ENCODE measurements around the gene MYEOV. TPM values are rescaled to one million over a fixed set of nuclear protein-coding genes. Genes with fewer than 3 reads are reported as not detected.

Gene MYEOV
- total and polyA plus RNA-seq, 4 donors = 0.37 to 0.82 (median 0.64) TPM

DNA sequence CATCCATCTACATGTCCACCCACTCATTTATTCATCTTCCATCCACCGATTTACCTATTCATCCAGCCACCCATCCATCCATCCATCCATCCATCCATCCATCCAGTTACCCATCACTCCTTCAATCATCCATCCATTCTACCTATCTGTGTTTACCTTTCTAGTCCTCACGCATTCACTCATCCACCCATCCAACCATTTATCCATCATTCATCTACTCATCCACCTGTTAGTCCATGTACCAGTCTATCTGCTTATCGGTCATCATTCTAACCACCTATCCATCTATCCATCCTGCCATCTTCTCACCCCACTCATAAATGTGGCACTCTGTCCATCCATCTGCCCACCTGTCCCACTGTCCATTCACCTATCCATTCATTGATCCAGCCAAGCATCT lies 21.9 kb upstream of the MYEOV start:
- WGBS, 2 donors = 97 to 100% methylated on average over 3 of the region's 3 CpGs
- no peak for DNase-seq
- no peaks in the 10 kb centered on the region for H3K36me3 ChIP-seq (ENCODE audit: control insufficient read depth in 4 of 4, insufficient read depth in 4 of 4, low read length in 4 of 4)
- H3K27me3 ChIP-seq (ENCODE audit: control insufficient read depth in 3 of 3, insufficient read depth in 3 of 3, low read length in 2 of 3) = no peaks in the 10 kb centered on the region
- no peak for ATAC-seq (ENCODE audit: insufficient read depth, low FRiP score)
- TF ChIP-seq, protein P1, sequence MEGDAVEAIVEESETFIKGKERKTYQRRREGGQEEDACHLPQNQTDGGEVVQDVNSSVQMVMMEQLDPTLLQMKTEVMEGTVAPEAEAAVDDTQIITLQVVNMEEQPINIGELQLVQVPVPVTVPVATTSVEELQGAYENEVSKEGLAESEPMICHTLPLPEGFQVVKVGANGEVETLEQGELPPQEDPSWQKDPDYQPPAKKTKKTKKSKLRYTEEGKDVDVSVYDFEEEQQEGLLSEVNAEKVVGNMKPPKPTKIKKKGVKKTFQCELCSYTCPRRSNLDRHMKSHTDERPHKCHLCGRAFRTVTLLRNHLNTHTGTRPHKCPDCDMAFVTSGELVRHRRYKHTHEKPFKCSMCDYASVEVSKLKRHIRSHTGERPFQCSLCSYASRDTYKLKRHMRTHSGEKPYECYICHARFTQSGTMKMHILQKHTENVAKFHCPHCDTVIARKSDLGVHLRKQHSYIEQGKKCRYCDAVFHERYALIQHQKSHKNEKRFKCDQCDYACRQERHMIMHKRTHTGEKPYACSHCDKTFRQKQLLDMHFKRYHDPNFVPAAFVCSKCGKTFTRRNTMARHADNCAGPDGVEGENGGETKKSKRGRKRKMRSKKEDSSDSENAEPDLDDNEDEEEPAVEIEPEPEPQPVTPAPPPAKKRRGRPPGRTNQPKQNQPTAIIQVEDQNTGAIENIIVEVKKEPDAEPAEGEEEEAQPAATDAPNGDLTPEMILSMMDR (IDR thresholded peaks at IDR 0.05; ENCODE audit: control extremely low read depth, extremely low read depth) = no peak
- peaks cover 0 to 22% (median 13%) of the 10 kb centered on the region in 5 donors for H3K4me1 ChIP-seq (ENCODE audit: control insufficient read depth in 5 of 5, insufficient read depth in 5 of 5, low read length in 5 of 5)
- no peak overlapping the region for H3K4me3 ChIP-seq
- H3K9me3 ChIP-seq (ENCODE audit: control insufficient read depth in 4 of 4, insufficient read depth in 3 of 4, low read length in 3 of 4) = peaks cover 0 to 2% (median 0%) of the 10 kb centered on the region in 4 donors
- no peak overlapping the region for H3K27ac ChIP-seq (ENCODE audit: low read depth in 1 of 2, low read length in 1 of 2)
- H3K9ac ChIP-seq (ENCODE audit: insufficient read depth in 1 of 2, low read length in 2 of 2) = no peak overlapping the region

DNA sequence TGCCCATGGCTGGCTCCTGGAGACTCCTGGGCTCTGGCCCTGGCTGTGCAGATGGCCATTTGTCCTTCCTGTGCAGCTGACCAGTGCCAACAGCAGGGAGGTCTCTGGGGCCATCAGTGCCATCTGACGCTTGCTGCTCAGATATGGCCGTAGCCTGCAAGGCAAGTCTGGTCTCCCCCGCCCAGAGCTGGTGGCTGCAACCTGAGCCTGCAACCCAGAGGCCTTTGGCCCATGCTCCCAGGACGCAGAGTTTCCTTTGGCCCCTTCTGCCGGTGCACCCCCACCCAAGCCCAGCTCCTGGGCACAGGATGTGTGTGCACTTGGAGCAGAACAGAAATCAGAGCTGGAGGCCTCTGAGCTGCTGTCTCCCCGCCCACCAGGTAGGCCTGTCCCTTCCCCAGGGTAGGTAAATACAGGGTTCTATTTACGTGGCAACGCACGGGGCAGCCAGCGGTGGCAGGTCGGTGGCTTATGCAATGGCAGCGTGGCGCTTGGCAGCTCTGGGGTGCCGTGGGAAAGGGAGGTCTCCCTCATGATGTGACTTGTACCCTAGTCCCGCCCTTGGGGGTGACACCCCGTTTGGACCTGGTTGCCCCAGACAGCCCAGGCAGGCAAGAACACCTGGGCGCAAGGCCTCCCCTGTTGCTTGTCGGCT lies 21.0 kb upstream of the MYEOV start:
- no peak overlapping the region for H3K27ac ChIP-seq (ENCODE audit: low read depth in 1 of 2, low read length in 1 of 2)
- peaks cover 0 to 15% (median 7%) of the 10 kb centered on the region in 5 donors for H3K4me1 ChIP-seq (ENCODE audit: control insufficient read depth in 5 of 5, insufficient read depth in 5 of 5, low read length in 5 of 5)
- TF ChIP-seq, protein P1 (IDR thresholded peaks at IDR 0.05; ENCODE audit: control extremely low read depth, extremely low read depth) = no peak
- H3K36me3 ChIP-seq (ENCODE audit: control insufficient read depth in 4 of 4, insufficient read depth in 4 of 4, low read length in 4 of 4) = no peaks in the 10 kb centered on the region
- no peak for DNase-seq
- H3K4me3 ChIP-seq = no peak overlapping the region
- H3K27me3 ChIP-seq (ENCODE audit: control insufficient read depth in 3 of 3, insufficient read depth in 3 of 3, low read length in 2 of 3) = no peaks in the 10 kb centered on the region
- H3K9ac ChIP-seq (ENCODE audit: insufficient read depth in 1 of 2, low read length in 2 of 2) = no peak overlapping the region
- 87 to 89% methylated on average over 18 of the region's 18 CpGs for WGBS, 2 donors
- H3K9me3 ChIP-seq (ENCODE audit: control insufficient read depth in 4 of 4, insufficient read depth in 3 of 4, low read length in 3 of 4) = peaks cover 0 to 2% (median 0%) of the 10 kb centered on the region in 4 donors
- ATAC-seq (ENCODE audit: insufficient read depth, low FRiP score) = no peak

DNA sequence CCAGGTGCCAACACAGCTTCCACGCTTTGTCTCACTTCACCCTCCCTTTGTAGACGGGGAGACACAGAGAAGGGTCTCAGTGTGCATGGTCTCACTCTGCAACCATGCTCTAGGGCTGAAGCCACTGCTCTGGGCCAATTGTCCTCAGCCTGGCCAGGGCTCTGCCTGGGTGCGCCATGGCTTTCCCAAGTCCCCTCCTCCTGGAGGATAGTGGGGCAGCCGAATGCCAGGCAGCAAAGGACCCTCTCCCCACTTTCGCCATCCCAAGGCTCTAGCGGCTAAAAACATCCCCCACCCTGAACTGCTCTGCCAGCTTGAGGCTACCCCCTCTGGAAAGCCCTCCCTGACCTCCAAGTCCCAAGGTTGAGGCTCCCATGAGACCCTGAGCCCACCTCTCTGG lies 20.4 kb upstream of the MYEOV start:
- no peak overlapping the region for H3K27ac ChIP-seq (ENCODE audit: low read depth in 1 of 2, low read length in 1 of 2)
- ATAC-seq (ENCODE audit: insufficient read depth, low FRiP score) = no peak
- no peak overlapping the region for H3K4me3 ChIP-seq
- no peak for DNase-seq
- TF ChIP-seq, protein P1 (IDR thresholded peaks at IDR 0.05; ENCODE audit: control extremely low read depth, extremely low read depth) = no peak
- H3K9me3 ChIP-seq (ENCODE audit: control insufficient read depth in 4 of 4, insufficient read depth in 3 of 4, low read length in 3 of 4) = peaks cover 0 to 2% (median 0%) of the 10 kb centered on the region in 4 donors
- no peaks in the 10 kb centered on the region for H3K36me3 ChIP-seq (ENCODE audit: control insufficient read depth in 4 of 4, insufficient read depth in 4 of 4, low read length in 4 of 4)
- H3K27me3 ChIP-seq (ENCODE audit: control insufficient read depth in 3 of 3, insufficient read depth in 3 of 3, low read length in 2 of 3) = no peaks in the 10 kb centered on the region
- 94 to 95% methylated on average over 6 of the region's 6 CpGs for WGBS, 2 donors
- H3K9ac ChIP-seq (ENCODE audit: insufficient read depth in 1 of 2, low read length in 2 of 2) = no peak overlapping the region
- peaks cover 0 to 14% (median 11%) of the 10 kb centered on the region in 5 donors for H3K4me1 ChIP-seq (ENCODE audit: control insufficient read depth in 5 of 5, insufficient read depth in 5 of 5, low read length in 5 of 5)

All from lung (tissue), 12 donors.